Activated CD8-positive, alpha-beta memory T cell treated with anti-CD3 and anti-CD28 coated beads, Interleukin-2, amount 10 ng/mL, durations not matched to agents 7 days and 5 days (primary cell): ENCODE data around the gene ZNF628. TPM values are rescaled to one million over a fixed set of nuclear protein-coding genes. Genes with fewer than 3 reads are reported as not detected.
A peak's percentile ranks its signal among the peaks of the same experiment; 100 is the strongest.

ENCODE experiments used
- ATAC-seq: fragments of 150-1000 bp; cut with Tn5 transposase; one replicate; pipeline ENCODE4 v1.10.0; 2021; ENCODE audit warnings: moderate library complexity
- CTCF ChIA-PET: fragments of 350-600 bp; sonication (Branson Sonifier 250); formaldehyde crosslinking; loops from one replicate; lab custom pipeline; 2021; ENCODE audit warnings: antibody characterized with exemption; lab: Charles Lee
- DNase-seq: peaks from one replicate; pipeline ENCODE4 v3.0.0-alpha.2; 2020
- H3K27ac Mint-ChIP-seq: one replicate; pipeline ENCODE4 v1.8.0; 2021; ENCODE audit warnings: mild to moderate bottlenecking, mixed read lengths
- H3K27me3 Mint-ChIP-seq: one replicate; pipeline ENCODE4 v1.8.0; 2021; ENCODE audit warnings: mixed read lengths
- H3K36me3 Mint-ChIP-seq: one replicate; pipeline ENCODE4 v1.8.0; 2021; ENCODE audit warnings: mild to moderate bottlenecking, mixed read lengths
- H3K4me1 Mint-ChIP-seq: one replicate; pipeline ENCODE4 v1.8.0; 2021; ENCODE audit warnings: mixed read lengths
- H3K4me3 Mint-ChIP-seq: one replicate; pipeline ENCODE4 v1.8.0; 2021; ENCODE audit warnings: mild to moderate bottlenecking, moderate library complexity, mixed read lengths
- H3K9me3 Mint-ChIP-seq: one replicate; pipeline ENCODE4 v1.8.0; 2022; ENCODE audit warnings: low read depth, mixed read lengths
- total RNA-seq, 2 experiments: library from RNA; stranded (reverse); gene quantifications; one replicate each; pipeline ENCODE4 v1.2.3, GENCODE V29; 2021

ZNF628 gene
- total RNA-seq, 2 experiments from 2014 or later = 8.8 to 8.9 TPM

DNA sequence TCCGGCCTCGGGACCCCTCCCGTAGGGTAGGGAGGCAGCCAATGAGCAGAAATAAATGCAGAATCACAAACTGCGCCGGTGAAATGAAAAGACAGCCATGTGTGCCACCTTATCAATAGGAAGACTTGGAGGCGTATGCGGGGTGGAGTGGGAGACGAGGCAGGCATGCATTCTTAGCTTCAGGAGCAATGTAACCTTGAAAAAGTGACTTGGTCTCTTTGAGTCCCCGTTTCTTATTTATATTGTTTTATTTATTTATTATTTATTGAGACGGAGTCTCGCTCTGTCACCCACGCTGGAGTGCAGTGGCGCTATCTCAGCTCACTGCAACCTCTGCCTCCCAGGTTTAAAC, 27.8 kb downstream of the ZNF628 start:
- peaks cover 5% of the 10 kb centered on the region for H3K27me3 Mint-ChIP-seq
- ATAC-seq (no peak), DNase-seq (no peak)
- H3K9me3 Mint-ChIP-seq = peaks cover 7% of the 10 kb centered on the region
- CTCF ChIA-PET = interaction anchor here (0.6 to 3.6 kb wide), 73 partner anchors 10 to 831 kb away, joined by 3 to 76 read pairs (median 5); partner anchors contain the start of genes FIZ1, HSPBP1, ISOC2 and KMT5C
- peaks cover 23% of the 10 kb centered on the region for H3K4me1 Mint-ChIP-seq
- H3K36me3 Mint-ChIP-seq = peaks cover 10% of the 10 kb centered on the region
- H3K4me3 Mint-ChIP-seq = peak overlapping the region; percentile 64
- no peak overlapping the region for H3K27ac Mint-ChIP-seq

DNA sequence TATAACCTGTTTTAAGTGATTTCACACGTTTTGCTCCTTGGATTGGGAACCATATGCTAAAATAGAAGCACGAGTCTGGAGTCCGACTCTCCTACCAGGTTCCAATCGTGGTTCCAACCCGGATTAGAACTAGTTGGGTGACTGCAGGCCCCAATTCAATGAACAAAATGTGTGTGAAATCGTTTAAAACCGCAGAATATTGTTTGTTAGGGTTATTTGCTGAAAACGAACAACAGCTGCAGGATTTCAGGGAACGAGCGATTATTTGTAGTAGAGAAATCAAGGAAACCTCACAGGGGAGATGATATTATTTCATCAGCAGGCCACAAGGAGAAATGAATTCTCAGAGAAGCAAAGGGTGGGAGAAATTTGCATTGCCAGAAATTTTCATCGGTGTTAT, 28.6 kb downstream of the ZNF628 start:
- Mint-ChIP-seq H3K27ac (no peak overlapping the region), H3K9me3 (peaks cover 7% of the 10 kb centered on the region), H3K4me1 (peaks cover 23% of the 10 kb centered on the region), H3K4me3 (no peak overlapping the region), H3K27me3 (peaks cover 6% of the 10 kb centered on the region), H3K36me3 (peaks cover 10% of the 10 kb centered on the region)
- no peak for DNase-seq
- CTCF ChIA-PET = interaction anchor here (0.7 to 3.6 kb wide), 25 partner anchors 9 to 365 kb away, joined by 3 to 76 read pairs (median 13); partner anchors contain the start of genes FIZ1, HSPBP1, ISOC2 and NAT14
- no peak for ATAC-seq

DNA sequence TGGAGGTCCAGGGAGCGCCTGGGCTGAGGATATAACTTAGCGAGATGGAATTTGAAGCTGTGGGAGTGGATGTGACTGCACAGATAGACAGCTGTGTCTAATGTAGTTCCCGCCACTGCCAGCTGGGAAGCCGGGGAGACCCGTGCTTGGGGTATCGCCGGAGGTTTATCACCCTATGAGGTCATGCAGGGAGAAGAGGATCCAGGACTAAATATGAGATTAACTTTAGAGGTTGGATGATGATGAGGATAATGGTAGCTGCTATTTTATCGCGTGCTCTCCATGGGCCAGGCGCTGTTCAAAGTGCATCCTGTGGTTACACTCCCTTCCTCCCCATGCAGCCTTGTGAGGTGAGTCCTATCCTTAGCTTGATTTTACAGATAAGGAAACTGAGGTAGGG, 31.7 kb downstream of the ZNF628 start:
- Mint-ChIP-seq H3K9me3 (peaks cover 2% of the 10 kb centered on the region), H3K27me3 (peaks cover 17% of the 10 kb centered on the region), H3K27ac (no peak overlapping the region), H3K4me1 (peaks cover 10% of the 10 kb centered on the region), H3K4me3 (no peak overlapping the region), H3K36me3 (peaks cover 3% of the 10 kb centered on the region)
- CTCF ChIA-PET = interaction anchor here (0.7 to 2.6 kb wide), 7 partner anchors 9 to 348 kb away, joined by 3 to 9 read pairs (median 6); partner anchors contain the start of gene ZNF865
- no peak for DNase-seq
- no peak for ATAC-seq

DNA sequence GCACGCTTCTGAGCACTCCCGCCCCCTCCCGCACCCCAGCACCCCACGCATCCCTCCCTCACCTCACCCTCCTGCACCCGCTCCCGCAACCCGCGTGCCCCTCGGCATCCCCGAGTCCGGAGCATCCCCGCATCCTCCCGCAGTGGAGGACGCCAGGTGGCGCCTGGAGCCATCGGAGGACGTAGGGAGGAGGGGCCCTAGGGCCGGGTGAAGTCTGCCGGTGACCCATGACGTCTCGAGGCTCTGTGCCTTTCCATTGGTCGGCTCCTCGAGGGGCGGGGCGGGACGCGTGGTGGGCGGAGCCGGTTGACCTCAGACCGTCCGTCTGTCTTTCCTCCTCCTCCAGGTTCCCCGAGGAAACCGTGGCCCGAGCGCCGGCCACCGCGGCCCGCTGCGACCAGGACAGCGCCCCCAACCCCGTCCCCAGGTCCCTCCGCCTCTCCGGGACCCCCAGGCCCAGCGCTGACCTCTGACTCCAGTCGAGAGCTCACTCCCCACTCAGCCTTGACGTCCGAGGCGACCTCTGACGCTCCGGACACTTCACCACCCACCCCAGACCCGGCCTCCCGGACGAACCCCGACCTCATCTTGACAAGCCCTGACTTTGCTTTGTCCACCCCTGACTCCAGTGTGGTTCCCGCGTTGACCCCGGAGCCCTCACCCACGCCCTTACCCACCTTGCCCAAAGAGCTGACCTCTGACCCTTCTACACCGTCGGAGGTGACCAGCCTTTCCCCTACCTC, 40.6 kb downstream of the ZNF628 start:
- Mint-ChIP-seq H3K36me3 (no peaks in the 10 kb centered on the region), H3K9me3 (no peaks in the 10 kb centered on the region), H3K4me1 (peaks cover 3% of the 10 kb centered on the region), H3K27ac (peak overlapping the region; percentile 71), H3K27me3 (peaks cover 6% of the 10 kb centered on the region), H3K4me3 (peak overlapping the region; percentile 54)
- ATAC-seq = peak; percentile 100
- CTCF ChIA-PET = interaction anchor here (0.7 to 3.7 kb wide), 10 partner anchors 9 to 137 kb away, joined by 3 to 40 read pairs (median 5); partner anchors contain the start of genes ZNF784 and ZNF865
- DNase-seq = peak; percentile 92

DNA sequence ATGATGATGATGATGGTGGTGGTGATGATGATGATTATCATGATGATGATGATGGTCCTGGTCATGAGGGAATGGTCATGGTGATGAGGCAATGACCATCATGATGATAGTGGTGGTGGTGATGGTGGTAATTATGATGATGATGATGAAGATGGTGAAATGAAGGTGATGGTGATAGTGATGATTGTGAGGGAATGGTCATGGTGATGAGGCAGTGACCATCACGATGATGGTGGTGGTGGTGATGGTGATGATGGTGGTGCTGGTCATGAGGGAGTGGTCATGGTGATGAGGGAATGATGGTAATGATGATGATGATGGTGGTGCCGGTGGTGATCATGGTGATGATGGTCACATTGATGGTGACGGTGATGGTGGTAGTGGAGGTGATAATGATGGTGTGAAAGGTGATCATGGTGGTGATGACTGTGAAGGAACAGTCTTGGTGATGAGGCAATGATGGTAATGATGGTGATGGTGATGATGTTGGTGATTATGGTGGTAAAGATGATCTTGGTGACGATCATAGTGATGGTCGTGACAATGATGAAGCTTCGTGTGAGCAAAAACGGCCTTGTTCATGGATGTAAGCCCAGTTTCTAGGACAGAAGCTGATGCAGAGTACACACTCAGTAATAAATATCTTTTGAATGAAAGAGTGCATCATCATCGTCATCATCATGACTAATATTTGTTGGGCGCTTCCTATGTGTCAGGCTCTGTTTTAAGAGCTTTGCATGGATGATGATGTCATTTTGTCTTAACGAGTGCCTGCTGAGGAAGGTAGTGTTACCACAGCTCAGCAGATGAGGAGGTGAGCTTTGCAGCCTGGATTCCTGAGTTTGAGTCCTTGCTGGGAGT, 43.3 kb downstream of the ZNF628 start:
- H3K27ac Mint-ChIP-seq = no peak overlapping the region
- H3K4me3 Mint-ChIP-seq = no peak overlapping the region
- H3K27me3 Mint-ChIP-seq = no peaks in the 10 kb centered on the region
- H3K36me3 Mint-ChIP-seq = no peaks in the 10 kb centered on the region
- CTCF ChIA-PET = interaction anchor here (0.9 to 1.0 kb wide), 2 partner anchors 87 to 112 kb away, joined by 3 to 5 read pairs; no protein-coding TSS in a partner anchor
- no peaks in the 10 kb centered on the region for H3K9me3 Mint-ChIP-seq
- DNase-seq (no peak), ATAC-seq (no peak)
- peaks cover 3% of the 10 kb centered on the region for H3K4me1 Mint-ChIP-seq

DNA sequence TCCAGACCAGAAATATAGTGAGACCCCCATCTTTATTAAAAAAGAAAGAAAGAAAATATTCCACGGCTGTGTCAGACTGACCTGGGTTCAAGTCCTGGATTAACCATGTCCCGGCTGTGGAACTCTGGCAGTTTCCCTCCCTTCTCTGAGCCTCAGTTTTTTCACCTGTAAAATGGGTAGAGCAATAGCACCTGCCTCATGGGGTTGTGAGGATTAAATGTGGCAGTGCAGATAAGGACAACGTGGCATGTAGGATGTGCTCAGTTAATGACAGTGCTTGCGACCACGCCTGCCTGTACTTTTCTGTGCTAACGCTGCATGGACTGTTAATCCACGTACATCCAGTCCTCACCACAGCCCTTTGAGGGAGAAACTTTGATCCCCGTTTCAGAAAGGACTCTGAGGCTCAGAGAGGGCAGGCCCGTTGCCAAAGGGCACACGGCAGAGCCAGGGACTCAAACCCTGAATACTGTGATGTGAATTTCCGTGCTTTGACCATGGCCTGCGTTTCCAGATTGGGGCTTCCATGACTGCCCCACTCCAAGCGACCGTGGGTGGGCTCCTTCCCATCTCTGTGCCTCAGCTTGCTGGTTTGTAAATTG, 44.4 kb downstream of the ZNF628 start:
- ATAC-seq (no peak), DNase-seq (no peak)
- Mint-ChIP-seq H3K27me3 (no peaks in the 10 kb centered on the region), H3K4me3 (no peak overlapping the region), H3K4me1 (peaks cover 3% of the 10 kb centered on the region), H3K27ac (no peak overlapping the region), H3K36me3 (no peaks in the 10 kb centered on the region), H3K9me3 (no peaks in the 10 kb centered on the region)
- CTCF ChIA-PET = interaction anchor here (0.9 kb wide), 1 partner anchor 111 kb away, joined by 3 read pairs; no protein-coding TSS in a partner anchor

DNA sequence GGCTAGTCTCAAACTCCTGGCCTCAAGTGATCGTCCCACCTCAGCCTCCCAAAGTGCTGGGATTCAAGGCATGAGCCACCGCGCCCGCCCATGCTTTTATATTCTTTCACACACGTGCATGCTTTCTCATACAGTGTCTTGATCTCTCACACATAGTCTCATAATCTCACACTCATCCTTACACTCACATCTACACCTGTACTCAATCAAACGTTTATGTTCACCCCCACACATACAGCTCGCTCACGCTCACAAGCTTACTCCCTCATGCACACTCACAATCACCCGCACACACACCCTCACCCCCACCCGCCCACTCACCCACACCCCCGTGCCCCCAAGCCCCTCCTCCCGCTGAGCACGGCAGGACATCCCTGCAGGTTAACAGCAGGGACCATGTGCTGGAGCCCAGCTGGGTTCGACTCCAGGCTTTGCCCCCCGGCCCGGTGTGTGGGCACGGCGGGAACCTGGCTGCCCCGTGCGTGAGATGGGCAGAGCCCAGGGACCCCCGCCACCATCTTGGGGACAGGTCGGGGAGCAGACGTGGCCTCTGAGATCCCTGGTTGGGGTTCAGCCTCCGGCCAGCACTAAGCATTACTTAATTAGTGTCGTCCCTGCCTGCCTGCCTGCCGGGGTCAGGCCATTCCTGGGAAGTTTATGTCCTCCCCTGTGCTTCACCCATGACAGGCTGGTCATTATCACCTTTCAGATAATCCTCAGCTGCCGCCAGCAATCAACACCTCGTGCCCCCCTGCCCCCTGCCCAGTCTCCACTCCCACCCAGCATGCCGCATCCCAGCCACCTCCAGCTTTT, 49.1 kb downstream of the ZNF628 start:
- CTCF ChIA-PET = no interaction called here
- Mint-ChIP-seq H3K27me3 (no peaks in the 10 kb centered on the region), H3K4me3 (no peak overlapping the region), H3K36me3 (no peaks in the 10 kb centered on the region), H3K4me1 (no peaks in the 10 kb centered on the region), H3K27ac (no peak overlapping the region), H3K9me3 (no peaks in the 10 kb centered on the region)
- no peak for ATAC-seq
- no peak for DNase-seq

DNA sequence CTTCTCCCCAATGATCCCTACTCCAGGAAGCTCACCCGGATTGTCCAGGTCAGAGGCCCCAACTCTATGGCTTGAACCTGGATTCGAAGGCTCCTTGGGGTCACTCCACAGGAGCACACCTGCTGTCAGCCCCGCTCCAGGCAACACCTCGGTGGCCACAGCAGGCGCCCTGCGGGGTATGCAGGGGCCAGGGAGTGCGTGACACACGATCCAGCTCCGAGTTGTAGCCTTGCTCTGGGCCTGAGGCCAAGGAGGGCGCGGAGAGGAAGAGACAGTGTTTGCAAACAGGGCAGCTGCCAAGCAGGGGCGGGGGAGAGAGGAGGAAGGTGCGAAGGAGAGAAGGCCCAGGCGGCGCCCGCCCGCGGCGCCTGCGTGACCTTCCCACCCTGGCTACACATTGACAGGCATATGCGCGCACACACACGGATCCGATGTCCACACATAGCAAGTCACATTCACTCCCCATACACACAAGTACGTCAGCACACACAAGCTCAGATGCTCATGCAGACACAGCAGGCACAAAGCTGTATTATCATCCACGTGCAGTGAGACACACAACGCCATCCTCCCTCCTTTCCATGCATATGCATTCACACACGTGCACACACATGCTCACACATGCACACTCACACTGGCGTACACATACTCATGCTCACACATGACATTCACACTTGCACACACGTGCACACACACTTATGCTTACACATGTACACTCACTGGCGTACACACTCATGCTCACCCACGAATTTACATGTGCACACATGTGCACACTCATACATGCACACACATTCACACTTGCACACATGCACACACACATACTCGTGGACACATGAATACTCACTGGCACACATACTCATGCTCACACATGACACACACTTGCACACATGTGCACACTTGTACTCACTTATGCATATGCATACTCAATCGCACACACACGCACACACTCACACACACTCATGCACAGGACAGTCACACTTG, 50.1 kb downstream of the ZNF628 start:
- no peak overlapping the region for H3K27ac Mint-ChIP-seq
- H3K4me3 Mint-ChIP-seq = no peak overlapping the region
- H3K27me3 Mint-ChIP-seq = no peaks in the 10 kb centered on the region
- CTCF ChIA-PET = no interaction called here
- no peaks in the 10 kb centered on the region for H3K4me1 Mint-ChIP-seq
- DNase-seq (no peak), ATAC-seq (no peak)
- H3K9me3 Mint-ChIP-seq = no peaks in the 10 kb centered on the region
- H3K36me3 Mint-ChIP-seq = no peaks in the 10 kb centered on the region

DNA sequence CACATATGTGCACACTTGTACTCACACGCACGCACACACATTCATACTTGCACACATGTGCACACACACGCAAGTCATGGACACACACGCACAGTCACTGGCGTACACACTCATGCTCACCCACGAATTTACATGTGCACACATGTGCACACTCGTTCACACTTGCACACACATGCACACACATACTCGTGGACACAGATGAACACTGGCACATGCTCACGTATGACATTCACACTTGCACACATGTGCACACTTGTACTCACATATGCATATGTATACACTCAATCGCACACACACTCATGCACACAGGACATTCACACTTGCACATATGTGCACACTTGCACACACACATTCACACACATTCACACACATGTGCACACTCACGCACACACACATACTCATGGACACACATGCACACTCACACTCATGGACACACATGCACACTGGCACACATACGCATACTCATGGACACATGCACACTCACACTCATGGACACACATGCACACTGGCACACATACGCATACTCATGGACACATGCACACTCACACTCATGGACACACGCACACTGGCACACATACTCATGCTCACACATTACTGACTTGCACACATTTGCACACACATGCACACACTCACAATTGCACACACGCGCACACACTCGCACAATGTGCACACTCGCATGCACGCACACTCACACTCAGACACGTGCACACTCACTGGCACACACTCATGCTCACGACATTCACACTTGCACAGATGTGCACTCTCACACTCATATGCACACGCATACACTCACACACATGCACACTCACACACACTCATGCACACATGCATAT, 51.0 kb downstream of the ZNF628 start:
- no peaks in the 10 kb centered on the region for H3K4me1 Mint-ChIP-seq
- ATAC-seq = no peak
- no peak overlapping the region for H3K27ac Mint-ChIP-seq
- H3K27me3 Mint-ChIP-seq = no peaks in the 10 kb centered on the region
- H3K9me3 Mint-ChIP-seq = no peaks in the 10 kb centered on the region
- no peaks in the 10 kb centered on the region for H3K36me3 Mint-ChIP-seq
- CTCF ChIA-PET = no interaction called here
- no peak for DNase-seq
- no peak overlapping the region for H3K4me3 Mint-ChIP-seq

DNA sequence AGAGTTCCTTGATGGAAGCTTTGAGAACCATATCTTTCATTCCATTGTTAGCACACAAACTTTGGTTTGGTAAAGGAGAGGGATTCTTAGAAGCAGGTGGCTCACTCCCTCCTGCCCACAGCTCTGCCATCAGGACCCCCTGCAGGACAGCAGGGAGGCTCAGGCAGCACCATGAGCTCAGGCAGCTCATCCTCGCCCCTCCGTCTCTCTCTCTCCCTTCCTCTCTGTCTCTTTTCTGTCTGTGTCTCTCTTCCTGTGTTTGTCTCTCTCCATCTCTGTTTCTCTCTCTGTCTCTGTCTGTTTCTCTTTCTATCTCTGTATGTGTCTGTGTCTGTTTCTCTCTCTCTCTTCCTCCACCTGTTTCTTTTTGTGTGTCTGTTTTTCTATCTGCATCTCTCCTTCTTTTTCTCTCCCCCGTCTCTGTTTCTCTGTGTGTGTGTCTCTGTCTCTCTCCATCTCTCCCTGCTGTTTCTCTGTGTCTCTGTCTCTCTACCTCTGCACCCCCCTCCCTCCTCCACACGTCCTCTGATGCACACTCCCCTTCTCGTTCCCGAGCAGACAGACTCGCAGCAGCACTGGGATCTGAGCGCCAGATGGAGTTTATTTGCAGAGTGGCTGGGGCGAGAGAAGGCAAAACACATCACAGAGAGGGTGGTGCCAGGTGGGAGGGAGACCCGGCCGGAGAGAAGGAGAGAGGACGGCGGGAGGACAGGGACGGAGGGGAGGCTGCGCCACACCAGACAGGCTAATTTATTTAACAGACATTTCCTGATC, 51.8 kb downstream of the ZNF628 start:
- Mint-ChIP-seq H3K4me1 (no peaks in the 10 kb centered on the region), H3K9me3 (no peaks in the 10 kb centered on the region), H3K27me3 (no peaks in the 10 kb centered on the region), H3K36me3 (no peaks in the 10 kb centered on the region), H3K27ac (no peak overlapping the region), H3K4me3 (no peak overlapping the region)
- DNase-seq (no peak), ATAC-seq (no peak)
- CTCF ChIA-PET = no interaction called here
